Esophagus muscularis mucosa (tissue), 4 donors: ENCODE data around the gene MAP1A.

ENCODE experiments used
- EP300 ChIP-seq: sonication (generic); formaldehyde crosslinking; IDR thresholded peaks from one replicate; pipeline ENCODE4 v1.6.1; 2017; ENCODE audit warnings: antibody characterized with exemption
- POLR2A ChIP-seq: fragments of 450-650 bp; IDR thresholded peaks from one replicate; pipeline ENCODE4 v1.6.1; 2017; ENCODE audit warnings: antibody characterized with exemption, moderate library complexity, mild to moderate bottlenecking, low read depth
- TF ChIP-seq, protein P1 (sequence below), 3 experiments: fragments of 200-600 bp in 2 of 3; fragments of 450-650 bp in 1 of 3; sonication (generic) in 2 of 3; IDR thresholded peaks; one replicate each; pipeline ENCODE4 v1.5.1; 2017 to 2019; ENCODE audit warnings: antibody characterized with exemption in 3 of 3, mild to moderate bottlenecking in 2 of 3, moderate library complexity in 1 of 3

DNA sequence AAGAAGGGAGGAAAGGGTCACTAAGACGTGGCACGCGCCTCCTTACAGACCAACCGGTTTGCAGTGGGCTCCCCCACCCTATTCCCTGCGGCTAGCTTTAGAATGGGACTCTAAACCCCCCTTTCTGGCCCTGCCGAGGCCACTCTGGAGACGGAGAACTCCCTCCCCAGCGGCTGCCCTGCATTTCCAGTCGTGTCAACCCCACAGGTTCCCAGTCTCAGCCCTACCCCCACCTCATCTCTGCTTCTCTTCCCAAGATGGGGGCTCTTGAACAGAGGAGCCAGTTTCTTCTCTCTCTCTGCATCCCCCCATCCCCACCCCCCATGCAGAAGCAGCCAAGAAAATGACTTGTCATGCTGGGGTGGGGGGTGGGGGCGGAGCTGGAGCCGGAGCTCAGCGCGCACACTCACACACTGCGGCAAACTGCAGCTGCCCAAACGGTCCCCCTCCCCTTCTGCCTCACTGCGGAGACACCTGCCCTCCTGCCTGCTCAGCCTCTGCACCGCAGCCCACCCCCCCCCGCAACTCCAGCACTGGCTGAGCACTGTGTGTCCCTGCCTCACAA is 871 bp downstream of the MAP1A start:
- TF ChIP-seq EP300 (no peak), POLR2A (no peak)
- TF ChIP-seq, protein P1, sequence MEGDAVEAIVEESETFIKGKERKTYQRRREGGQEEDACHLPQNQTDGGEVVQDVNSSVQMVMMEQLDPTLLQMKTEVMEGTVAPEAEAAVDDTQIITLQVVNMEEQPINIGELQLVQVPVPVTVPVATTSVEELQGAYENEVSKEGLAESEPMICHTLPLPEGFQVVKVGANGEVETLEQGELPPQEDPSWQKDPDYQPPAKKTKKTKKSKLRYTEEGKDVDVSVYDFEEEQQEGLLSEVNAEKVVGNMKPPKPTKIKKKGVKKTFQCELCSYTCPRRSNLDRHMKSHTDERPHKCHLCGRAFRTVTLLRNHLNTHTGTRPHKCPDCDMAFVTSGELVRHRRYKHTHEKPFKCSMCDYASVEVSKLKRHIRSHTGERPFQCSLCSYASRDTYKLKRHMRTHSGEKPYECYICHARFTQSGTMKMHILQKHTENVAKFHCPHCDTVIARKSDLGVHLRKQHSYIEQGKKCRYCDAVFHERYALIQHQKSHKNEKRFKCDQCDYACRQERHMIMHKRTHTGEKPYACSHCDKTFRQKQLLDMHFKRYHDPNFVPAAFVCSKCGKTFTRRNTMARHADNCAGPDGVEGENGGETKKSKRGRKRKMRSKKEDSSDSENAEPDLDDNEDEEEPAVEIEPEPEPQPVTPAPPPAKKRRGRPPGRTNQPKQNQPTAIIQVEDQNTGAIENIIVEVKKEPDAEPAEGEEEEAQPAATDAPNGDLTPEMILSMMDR (IDR thresholded peaks at IDR 0.05): no peak
